Hepatocyte (in vitro differentiated cells): ENCODE results near the gene SDF4.

ENCODE experiments used
- EZH2 ChIP-seq: fragments of 200-600 bp; sonication (generic); IDR thresholded peaks from 2 replicates; pipeline ENCODE4 v1.6.1; 2016; ENCODE audit warnings: antibody characterized with exemption, mild to moderate bottlenecking, borderline replicate concordance
- EZH2phosphoT487 ChIP-seq: fragments of 200-600 bp; sonication (generic); IDR thresholded peaks from one replicate; pipeline ENCODE4 v1.6.1; 2018; ENCODE audit warnings: antibody characterized with exemption, mild to moderate bottlenecking, low read depth, moderate library complexity; ENCODE audit not compliant: unreplicated experiment, severe bottlenecking
- TF ChIP-seq, protein P1 (sequence below): fragments of 200-600 bp; sonication (generic); IDR thresholded peaks from 2 replicates; pipeline ENCODE4 v1.5.1; 2016; ENCODE audit warnings: antibody characterized with exemption, mild to moderate bottlenecking; ENCODE audit not compliant: poor library complexity

DNA sequence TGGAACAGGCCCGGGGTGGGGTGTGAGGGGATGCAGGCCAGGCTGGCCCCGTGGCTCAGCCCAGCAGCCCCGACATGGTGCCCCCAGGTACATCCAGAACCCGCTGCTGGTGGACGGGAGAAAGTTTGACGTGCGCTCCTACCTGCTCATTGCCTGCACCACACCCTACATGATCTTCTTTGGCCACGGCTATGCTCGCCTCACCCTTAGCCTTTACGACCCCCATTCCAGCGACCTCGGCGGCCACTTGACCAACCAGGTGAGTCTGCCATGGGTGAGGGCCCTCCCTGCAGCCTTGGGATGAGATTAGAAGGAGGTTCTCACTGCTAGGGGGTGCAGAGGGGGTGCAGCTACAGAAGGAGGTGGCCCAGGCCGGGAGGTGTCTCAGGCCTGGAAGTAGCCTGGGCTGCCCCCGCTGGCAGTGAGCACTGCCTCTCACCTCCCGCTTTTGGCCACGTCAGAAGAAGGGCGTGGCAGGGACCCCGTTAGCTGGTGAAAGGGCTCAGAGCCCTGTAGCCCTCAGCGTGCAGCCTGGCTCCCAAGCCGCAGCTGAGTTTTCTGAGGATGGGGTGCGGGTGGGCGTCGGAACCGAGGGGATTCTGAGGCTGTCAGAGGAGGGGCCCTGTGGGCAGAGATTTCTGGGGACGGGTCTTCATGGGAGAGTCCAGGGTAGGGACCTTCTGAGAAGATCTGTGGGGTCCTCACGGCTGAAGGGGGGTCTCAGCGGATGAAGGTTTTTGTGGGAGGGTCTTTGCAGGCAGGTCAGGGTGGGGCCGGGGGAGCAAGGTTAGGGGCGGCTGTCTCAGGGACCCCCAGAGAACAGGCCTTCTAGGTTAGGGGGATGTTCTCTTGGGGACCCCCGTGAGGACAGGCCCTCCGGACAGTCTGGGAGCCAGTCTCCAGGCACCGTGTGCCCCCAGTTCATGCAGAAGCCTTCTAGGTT, 47.7 kb downstream of the SDF4 start:
- TF ChIP-seq, protein P1, sequence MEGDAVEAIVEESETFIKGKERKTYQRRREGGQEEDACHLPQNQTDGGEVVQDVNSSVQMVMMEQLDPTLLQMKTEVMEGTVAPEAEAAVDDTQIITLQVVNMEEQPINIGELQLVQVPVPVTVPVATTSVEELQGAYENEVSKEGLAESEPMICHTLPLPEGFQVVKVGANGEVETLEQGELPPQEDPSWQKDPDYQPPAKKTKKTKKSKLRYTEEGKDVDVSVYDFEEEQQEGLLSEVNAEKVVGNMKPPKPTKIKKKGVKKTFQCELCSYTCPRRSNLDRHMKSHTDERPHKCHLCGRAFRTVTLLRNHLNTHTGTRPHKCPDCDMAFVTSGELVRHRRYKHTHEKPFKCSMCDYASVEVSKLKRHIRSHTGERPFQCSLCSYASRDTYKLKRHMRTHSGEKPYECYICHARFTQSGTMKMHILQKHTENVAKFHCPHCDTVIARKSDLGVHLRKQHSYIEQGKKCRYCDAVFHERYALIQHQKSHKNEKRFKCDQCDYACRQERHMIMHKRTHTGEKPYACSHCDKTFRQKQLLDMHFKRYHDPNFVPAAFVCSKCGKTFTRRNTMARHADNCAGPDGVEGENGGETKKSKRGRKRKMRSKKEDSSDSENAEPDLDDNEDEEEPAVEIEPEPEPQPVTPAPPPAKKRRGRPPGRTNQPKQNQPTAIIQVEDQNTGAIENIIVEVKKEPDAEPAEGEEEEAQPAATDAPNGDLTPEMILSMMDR, result no peak
- TF ChIP-seq EZH2 (no peak), EZH2phosphoT487 (no peak)
